Eye (tissue), 1 donor: ENCODE measurements around the gene UBE2M.

ENCODE experiments used
- DNase-seq: peaks from one replicate; pipeline ENCODE4 v3.0.0-alpha.2; 2015

The UBE2M gene

DNA sequence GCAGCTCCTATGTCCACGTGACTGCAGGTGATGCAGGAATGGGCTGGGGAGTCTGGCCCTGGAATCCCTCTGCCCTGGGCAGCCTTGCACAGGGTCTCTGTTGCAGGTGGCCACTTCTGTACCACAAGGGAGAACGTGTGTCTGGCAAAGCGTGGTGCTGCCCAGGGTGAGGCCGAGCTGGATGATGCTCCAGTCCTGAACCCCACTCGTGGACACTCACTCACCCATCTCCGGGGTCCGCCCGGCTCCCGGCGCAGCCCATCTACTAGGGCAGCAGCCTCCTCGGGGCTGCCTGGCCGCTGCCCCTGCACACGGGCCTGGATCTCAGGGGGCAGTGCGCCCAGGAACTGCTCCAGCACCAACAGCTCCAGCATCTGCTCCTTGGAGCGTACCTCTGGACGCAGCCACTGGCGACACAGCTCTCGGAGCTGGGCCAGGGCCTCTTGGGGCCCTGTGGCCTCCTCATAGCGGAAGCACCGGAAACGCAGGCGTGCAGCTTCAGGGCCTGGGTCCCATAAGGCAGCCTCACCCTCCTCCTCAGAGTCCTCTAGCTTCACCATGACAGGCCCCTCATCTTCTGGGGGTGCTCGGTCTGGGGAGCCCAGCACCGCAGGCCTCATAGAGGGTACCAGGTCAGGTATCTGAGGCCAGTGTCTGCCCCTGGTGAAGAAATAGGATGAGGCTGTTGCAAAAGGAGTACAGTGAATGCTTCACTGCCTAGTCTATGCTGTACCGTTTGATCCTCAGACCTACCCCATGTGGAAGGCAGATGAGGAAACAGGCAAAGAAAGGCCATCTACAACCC, 12.6 kb upstream of the UBE2M start:
- no peak for DNase-seq

DNA sequence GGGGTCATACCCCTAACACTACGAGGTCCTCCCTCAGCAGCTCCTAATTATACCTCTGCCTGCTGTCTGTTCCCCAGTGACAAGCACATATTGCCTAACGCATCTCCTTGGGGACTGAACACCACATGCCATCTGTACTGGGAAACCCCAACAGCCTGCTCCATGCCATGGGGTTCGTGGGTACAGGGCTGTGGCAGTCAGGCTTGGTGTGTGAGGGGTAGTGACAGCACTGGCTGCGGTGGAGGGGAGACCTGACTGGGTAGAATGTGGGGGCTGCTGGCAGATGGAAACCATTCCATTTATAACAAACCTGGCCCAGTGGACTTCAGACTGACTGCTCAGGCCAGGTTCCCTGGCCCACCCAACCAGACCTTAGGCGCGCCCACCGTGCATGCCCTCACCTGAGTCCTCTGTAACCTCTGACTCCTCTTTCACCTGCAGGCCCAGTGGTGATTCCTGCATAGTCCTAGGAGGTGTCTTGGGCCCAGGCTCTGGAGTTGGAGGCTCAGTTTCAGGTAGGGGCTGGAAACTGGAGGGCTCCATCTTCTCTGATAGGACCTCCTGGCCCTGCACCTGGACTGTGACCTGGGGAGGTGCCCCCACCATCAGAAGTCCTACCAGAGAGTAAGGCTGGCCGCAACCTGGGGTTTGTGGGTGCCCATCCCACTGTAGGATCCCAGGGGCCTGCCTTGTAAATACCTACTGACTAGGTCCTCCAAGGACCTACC, 11.7 kb upstream of the UBE2M start:
- DNase-seq = no peak

DNA sequence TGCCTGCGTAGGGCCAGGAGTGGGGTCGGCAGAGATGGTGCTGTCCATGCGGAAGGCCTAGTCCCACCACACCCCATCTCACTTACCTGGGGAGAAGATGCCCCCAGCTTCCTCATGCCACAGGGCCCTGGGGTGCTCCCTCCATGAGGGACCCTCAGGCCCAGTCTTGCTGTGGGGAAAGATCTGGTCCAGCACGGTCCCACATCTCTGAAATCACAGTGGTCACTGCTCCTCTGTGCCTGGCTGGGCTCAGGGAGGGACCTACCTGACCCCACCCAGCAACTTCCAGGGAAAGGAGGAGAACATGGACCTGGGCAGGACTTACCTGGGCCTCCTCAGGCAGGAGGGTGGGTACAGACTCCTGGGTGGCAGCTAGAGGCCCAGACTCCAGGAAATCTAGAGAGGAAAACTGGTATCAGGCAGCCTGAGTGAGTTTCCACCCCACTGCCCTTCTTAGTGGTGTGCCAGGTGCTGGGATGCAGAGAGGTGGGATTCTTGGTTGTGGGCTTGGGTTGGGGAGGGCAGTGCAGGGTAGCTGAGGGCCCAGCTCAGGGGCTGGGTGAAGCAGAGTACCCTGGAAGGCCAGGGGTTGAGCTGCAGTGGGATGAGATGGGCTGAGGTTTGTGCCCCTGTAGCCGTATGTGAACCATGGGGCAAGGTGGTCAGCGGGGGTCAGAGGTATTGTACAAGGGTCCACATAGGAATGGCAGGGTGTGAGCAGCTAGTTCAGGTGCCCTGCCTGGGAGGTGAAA, 11.0 kb upstream of the UBE2M start:
- DNase-seq = no peak

DNA sequence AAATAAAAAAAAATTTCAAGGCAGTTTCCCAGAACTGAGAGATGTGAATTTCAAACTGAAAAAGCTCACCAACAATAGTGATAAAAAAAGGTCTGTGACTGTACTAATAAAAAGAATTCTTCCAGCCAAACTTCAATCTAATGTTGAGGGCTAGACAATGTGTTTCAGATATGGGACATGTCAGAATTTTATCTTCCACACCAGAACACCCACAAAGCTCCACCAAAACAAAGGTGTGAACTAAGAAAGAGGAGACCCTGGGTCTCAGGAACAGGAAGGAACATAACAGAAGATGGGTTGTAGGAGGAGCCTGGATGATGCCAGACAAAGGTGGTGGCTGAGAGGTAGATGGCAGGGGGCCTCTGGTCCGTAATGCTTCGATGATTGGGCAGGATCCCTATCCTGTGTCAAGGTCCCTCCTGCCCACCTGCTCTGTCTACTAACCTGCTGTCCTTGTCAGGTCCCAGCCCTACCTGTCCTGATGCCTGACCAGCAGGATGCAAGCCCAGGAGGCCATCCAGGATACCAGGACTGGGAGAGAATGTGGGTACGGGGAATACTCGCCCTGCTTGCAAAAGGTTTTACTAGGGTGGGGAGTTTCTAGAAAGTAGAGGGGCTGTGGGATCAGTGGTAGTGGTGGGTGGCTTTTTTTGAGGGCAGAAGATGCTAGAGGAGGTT, 10.2 kb upstream of the UBE2M start:
- DNase-seq = no peak

DNA sequence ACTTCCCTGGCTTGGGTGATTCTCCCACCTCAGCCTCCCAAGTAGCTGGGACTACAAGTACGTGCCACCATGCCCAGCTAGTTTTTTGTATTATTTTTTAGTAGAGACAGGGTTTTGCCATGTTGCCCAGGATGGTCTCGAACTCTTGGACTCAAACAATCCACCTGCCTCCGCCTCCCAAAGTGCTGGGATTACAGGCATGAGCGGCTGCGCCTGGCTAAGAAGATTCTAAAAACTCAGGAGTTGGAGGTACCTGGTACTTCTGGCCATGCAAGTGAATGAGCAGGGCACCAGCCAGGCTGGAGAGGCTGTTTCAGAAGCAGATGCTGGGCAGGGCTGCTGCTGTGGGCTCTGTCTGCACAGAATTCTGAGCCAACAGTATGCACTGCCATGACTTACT, 8.6 kb upstream of the UBE2M start:
- DNase-seq = no peak

DNA sequence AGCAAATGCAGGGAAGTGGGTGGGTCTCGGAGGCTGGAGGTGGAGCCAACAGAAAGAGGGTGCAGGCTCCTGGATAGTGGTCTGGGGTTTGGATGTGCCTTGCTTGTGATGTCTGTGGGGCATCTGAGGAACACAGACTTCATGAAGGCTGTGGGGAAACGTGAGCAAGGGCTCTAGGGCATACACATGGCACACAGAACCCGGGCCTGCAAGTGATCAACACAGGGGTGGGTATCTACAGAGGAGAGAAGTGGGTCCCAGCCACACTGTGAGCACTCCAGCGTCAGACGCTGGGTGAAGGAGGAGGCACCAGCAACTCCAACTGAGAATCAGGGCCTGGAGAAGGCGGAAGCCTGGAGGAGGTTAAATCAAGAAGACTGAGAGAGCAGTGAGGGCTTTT, 5.4 kb upstream of the UBE2M start:
- no peak for DNase-seq

DNA sequence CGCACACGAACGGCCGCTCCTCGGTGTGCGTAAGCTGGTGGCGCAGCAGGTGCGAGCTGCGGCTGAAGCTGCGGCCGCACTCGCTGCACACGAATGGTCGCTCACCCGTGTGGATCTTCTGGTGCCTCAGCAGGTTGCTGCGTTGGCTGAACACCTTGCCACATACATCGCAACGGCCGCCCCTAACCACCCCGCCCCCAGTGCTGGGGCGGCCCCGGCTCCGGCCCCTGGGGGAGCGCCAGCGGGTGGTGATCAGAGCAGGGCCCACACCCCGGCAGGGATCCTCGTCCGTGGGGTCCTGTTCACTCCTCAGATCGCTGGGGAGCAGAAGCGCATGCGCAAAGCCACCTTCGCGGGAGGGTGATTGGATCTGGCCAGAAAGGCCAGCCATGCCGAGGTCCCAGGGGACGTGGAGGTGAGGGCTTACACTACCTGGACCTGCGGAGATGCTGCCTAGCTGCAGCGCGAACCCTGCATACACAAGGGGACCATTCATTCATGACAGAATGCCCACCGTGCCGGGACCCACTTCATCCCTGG, 4.7 kb upstream of the UBE2M start:
- peak; percentile 71 for DNase-seq

DNA sequence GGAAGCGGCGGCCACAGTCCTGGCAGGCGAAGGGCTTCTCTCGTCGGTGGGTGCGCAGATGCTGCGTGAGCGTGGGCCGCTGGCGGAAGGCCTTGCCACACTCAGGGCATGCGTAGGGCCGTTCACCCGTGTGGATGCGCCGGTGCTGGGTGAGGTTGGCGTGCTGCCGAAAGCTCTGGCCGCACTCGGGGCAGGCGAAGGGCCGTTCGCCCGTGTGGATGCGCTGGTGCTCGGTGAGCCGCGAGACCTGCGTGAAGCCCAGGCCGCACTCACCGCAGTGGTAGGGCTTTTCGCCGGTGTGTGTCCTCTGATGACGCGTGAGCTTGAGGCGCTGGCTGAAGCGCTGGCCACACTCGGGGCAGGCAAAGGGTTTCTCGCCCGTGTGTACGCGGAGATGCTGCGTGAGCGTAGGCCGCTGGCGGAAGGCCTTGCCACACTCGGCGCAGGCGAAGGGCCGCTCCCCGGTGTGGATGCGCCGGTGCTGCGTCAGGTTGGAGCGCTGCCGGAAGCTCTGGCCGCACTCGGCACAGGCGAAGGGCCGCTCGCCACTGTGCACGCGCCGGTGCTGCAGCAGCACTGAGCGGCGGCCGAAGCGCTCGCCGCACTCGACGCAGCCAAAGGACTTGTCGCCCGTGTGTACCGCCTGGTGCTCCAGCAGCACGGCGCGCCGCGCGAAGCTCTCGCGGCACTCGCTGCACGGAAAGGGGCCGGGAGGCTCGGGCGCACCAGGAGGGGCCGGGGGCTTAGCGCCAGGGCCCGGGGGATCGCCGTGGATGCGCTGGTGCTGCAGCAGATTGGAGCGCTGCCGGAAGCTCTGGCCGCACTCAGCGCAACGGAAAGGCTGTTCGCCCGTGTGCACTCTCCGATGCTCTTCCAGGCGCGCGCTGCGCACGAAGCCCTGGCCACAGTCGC, 4.0 kb upstream of the UBE2M start:
- peak; percentile 75 for DNase-seq

DNA sequence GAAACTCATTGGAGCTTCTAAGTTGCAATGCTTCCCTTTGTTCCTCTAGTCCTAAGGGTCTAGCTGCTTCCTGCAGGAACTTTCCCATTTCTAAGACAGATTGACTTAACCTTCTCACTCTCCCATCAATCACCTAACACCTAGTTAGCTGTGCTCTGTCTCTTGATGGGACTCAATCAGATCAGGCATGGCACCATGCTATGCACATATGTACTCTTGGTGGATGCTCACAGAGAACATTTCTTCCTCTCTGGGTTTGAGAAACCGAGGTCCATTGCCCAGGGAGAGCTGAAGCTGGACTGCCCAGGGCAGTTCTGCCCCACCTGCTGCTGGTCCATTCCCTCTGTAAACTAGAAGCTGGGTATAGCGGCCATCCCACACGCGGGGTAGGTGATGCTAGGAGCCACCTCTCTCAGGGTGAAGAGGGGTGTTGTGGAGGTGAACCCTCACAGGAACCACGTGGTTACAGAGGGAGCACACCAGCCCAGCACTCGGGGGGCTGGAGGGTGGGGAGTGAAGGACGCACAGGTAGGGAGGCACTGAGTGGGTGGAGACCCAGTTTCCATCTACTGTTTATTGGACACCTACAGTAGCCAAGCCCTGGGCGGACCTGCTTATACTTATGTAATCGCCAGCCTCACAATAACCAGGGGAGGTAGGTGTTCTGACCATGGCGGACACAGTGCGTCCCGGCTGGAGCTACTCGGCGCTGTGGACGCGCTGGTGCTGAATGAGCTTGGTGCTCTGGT, 3.1 kb upstream of the UBE2M start:
- no peak for DNase-seq

DNA sequence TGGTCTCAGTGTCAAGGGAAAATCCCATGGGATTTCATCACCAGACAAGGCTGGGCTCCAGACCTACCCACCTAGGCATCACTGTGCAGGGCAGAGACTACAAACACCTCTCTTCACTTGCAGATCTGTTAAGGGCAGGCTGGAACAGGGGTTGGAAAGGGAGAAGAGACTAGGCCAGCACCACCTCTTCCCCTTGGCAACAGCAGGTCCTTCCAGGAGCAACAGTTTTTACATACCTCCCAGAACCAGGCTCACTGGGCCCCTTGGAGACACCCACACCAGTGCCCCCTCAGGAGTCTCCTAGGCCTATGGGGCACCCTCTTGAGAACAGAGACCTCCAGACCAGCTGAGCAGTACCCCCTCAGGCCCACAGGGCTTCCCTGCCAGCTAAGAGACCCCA, 2.5 kb upstream of the UBE2M start:
- no peak for DNase-seq

DNA sequence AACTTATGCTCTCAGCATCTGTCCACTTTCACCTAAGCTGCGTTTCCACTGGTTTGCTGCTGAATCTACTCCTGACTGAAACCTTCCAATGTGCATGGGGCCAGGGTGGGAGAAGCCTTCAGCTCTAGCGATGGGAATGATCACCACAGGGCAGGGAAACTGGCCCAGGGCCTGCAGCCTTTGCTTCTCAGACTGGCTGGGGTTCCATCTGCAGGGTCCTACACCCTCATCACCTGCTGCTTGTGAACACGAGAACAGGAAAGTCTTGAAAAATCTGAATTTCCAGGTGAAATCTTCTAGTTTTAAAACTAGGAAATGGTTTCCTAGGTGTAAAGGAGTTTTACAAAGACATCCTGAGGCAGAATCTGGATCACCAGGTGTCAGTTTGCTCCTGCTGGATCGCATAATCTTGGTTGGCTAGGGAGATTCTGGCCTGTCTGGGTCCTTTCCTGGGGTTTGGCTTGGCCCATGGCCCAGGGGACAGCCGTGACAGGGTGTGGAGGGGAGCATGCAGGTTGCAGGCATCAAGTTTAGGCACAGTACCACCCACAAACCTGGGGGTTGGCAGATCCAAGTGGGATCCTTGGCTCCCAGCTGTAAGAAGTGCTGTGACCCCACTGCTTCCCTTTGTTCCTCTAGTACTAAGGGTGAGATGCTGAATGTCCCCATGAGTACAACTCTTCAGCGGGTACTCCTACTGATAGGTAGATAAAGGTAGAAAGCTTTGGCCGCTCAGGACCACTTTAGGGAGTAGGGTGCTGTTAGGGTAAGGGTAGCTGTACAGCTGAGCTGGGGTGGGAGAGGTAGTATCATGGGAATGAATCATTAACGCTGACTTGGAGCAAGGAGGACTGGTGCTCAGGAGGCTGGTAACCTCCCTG, 1.8 kb upstream of the UBE2M start:
- no peak for DNase-seq

DNA sequence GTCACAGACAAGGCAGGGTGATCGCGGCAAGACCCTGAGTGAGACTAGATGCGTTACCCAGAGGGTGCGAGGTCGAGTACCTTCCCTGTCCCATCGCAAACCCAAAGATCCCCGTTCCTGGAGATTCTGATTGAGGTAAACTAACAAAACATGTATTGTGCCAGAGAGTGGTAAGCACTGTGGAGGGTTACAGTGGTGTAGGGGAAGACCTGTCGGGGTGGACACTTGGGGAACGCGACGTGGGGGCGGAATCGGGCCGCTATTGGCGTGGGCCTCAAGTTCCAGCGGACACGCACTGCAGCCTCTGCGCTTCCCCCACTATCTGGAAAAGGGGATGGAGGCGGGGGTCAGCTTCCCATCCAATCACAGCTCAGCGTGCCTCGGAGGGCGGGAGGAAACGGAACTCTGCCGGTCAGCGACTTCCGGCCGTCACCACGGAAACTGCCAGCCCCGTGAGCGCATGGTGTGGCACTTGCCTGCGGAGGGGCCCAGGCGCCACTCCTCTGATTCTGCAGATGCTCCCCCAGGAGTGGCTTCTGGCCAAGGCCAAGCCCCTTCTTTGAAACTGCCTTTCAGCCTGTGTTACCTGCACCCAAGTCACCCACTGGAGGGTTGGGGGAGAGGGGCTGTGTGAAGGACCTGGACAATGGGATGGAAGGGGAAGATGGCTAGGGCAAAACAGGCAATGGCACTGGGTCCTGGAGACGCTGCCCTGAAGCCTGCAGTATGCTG, 1.0 kb upstream of the UBE2M start:
- DNase-seq = peak; percentile 96

DNA sequence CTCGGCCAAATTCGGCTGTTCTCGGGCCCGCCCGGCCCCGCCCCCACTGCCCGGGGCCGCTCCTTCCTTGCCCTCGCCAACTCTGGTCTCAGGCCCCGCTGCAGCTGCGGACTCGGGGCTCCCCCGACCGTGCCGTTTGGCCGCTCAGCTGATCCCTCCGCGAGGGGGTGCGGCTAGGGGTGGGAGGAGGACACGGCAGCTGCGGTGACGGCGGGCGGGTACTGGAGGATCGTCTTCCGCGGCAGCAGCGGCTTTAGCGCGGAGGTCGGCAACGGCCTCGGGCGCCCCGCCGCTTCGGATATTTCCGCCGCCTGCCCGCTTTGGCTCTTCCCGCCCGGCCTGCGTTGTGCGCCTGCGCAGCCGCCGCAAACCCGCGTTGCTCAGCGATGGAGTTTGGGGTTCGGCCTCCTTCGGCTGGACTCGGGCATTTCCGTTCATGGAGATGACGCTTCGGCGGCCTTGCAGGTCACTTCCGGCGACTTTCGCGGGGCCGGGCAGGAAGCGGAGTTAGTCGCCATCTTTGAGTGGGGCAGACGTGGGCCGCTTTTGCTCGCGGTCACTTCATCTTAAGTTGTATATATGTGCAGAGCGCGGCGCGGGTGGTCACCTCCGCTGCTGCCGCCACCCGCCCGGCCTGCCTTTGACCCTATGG, 338 bp upstream of the UBE2M start:
- DNase-seq = peak; percentile 100

DNA sequence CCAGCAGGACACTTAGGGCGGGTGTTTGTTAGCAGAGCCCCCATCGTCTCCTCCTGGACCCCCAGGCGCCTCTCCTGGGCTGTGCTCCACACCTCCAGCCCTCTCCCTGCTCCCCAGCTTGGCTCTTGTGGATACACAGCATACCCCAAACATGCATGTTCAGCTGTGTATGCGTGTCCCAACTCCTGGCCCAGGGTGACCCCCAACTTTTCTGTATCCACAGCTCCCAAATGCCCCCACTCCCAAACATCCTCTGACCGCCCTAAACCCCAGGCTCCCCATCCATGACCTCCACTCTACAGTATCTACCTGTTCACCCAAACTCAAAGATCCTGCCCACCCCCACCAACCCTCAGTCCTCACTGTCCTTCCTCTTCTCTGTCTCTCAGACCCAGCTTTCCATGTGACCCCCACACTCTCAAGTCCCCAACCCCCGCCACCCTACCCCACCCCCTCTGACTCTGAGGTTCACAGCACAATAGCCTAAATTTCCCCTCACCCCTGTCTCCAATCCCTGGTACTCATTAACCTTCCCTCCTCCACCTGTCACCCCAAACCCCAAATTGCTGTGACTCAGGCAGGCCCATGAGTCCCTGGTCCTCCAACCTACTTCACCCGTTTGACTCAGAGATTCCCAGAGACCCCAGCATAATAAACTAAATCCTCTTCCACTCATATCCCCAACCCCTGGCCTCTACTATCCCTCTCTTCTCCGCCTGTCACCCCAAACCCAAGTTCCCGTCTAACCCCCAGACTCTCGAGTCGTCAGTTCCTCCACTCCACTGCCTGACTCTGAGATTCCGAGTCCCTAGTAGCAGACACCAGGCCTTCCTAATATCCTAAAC, 968 bp downstream of the UBE2M start:
- no peak for DNase-seq

DNA sequence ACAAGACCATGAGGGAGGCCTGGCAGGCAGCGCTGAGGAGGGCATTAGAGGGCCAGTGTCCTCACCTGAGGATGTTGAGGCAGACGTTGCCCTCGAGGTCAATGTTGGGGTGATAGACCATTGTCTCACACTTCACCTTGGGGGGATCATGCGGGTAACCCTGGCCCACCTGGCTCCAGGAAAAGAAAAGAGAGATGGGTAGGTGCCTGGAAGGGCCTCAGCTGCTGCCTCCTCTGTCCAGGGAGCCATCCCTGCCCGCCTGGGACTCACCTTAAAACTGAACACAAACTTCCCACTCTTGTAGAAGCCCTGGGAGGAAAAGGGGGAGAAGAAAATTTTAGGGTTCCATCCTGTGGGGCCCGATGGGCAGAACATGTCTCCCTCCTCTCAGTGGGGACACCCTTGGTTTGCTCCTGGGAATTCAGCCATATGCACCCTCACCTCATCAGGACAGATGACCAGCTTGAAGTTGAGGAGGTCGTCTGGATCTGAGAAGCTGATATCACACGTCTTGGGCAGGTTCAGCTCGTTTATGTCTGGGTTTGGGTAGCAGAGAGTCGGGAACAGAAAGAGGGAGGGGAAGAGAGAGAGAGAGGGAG, 1.7 kb downstream of the UBE2M start:
- DNase-seq = no peak

DNA sequence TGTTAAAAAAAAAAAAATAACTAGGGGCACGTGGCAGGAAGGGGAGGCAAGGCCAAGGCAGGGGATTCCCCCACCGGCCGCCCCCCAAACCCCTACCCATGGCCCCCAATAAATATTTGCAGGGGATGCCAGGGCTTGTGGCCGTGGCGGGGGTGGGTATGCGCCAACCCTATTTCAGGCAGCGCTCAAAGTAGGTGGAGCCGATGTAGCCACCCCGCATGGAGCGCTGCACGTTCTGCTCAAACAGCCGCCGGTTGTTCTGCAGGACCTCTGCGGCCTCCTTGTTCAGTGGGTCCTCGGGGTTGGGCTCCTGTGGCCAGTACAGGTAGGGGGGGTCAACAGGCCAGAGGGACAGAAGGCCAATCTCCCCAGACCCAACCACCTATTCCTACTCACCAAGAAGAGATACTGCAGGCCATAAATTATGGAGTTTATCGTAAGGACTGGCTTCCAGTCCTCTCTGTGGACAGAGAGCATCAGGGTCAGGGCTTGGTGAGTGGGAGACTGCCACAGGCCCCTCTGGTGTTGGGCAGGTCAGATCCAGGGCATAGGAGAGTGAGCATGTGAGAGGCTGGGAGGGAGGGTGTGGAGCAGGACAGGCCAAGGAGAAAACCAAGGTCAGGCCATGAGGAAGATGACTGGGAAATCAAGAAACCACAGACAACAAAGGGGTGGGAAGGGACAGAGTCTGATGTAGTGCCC, 2.3 kb downstream of the UBE2M start:
- no peak for DNase-seq
